Naive thymus-derived CD4-positive, alpha-beta T cell (primary cell): ENCODE measurements around the gene PPM1G. TPM values are rescaled to one million over a fixed set of nuclear protein-coding genes. Genes with fewer than 3 reads are reported as not detected.

Experiments
- ATAC-seq: fragments of 150-1000 bp; cut with Tn5 transposase; 2 replicates; pipeline ENCODE4 v1.10.0; 2021; ENCODE audit warnings: mild to moderate bottlenecking, moderate library complexity
- CTCF ChIA-PET: fragments of 350-600 bp; sonication (Branson Sonifier 250); formaldehyde crosslinking; loops from one replicate; lab custom pipeline; 2021; ENCODE audit warnings: antibody characterized with exemption; lab: Charles Lee
- POLR2A ChIA-PET: fragments of 350-600 bp; sonication (Branson Sonifier 250); formaldehyde crosslinking; loops from one replicate; lab custom pipeline; 2021; ENCODE audit warnings: antibody characterized with exemption, inconsistent platforms; lab: Charles Lee
- DNase-seq, 9 donors: peaks; one replicate each; pipeline versions ENCODE4 v3.0.0 to v3.0.0-alpha.2; 2020 to 2022; ENCODE audit warnings: mixed read lengths in 1 of 9
- H3K27ac ChIP-seq: one replicate; pipeline ENCODE4 v1.7.0; 2013; ENCODE audit warnings: mild to moderate bottlenecking, low read depth, low read length, moderate library complexity
- H3K27me3 ChIP-seq, 2 donors: one replicate each; pipeline ENCODE4 v1.7.0; 2013; ENCODE audit warnings: low read length in 2 of 2, mild to moderate bottlenecking in 2 of 2, moderate library complexity in 2 of 2; ENCODE audit not compliant: control insufficient read depth in 2 of 2, insufficient read depth in 2 of 2
- H3K36me3 ChIP-seq, 3 experiments: 1 replicate in 2 of 3; 2 replicates in 1 of 3; pipeline ENCODE4 v1.7.0; 2013; ENCODE audit warnings: low read length in 3 of 3, mild to moderate bottlenecking in 3 of 3, moderate library complexity in 1 of 3; ENCODE audit not compliant: insufficient read depth in 3 of 3, control insufficient read depth in 2 of 3
- H3K4me1 ChIP-seq, 2 donors: one replicate each; pipeline ENCODE4 v1.7.0; 2013; ENCODE audit warnings: low read length in 2 of 2, mild to moderate bottlenecking in 2 of 2, moderate library complexity in 1 of 2; ENCODE audit not compliant: control insufficient read depth in 2 of 2, insufficient read depth in 2 of 2
- H3K4me3 ChIP-seq: 2 replicates; pipeline ENCODE4 v1.7.0; 2013; ENCODE audit warnings: mild to moderate bottlenecking, low read length
- H3K9me3 ChIP-seq, 3 experiments: 1 replicate in 2 of 3; 2 replicates in 1 of 3; pipeline ENCODE4 v1.7.0; 2013; ENCODE audit warnings: low read length in 3 of 3; ENCODE audit not compliant: control insufficient read depth in 2 of 3
- H3K27ac Mint-ChIP-seq, 9 donors: one replicate each; pipeline ENCODE4 v1.8.0; 2020 to 2022; ENCODE audit warnings: mixed read lengths in 9 of 9, mild to moderate bottlenecking in 8 of 9, moderate library complexity in 5 of 9, inconsistent platforms in 2 of 9
- H3K27me3 Mint-ChIP-seq, 5 donors: one replicate each; pipeline ENCODE4 v1.8.0; 2021 to 2022; ENCODE audit warnings: mixed read lengths in 5 of 5, mild to moderate bottlenecking in 1 of 5
- H3K36me3 Mint-ChIP-seq, 5 donors: one replicate each; pipeline ENCODE4 v1.8.0; 2020 to 2022; ENCODE audit warnings: mixed read lengths in 5 of 5, mild to moderate bottlenecking in 3 of 5, inconsistent platforms in 1 of 5
- H3K4me1 Mint-ChIP-seq, 7 donors: one replicate each; pipeline ENCODE4 v1.8.0; 2020 to 2022; ENCODE audit warnings: mixed read lengths in 7 of 7, mild to moderate bottlenecking in 3 of 7, inconsistent platforms in 1 of 7
- H3K4me3 Mint-ChIP-seq, 10 donors: one replicate each; pipeline ENCODE4 v1.8.0; 2020 to 2022; ENCODE audit warnings: mild to moderate bottlenecking in 10 of 10, mixed read lengths in 10 of 10, moderate library complexity in 6 of 10, inconsistent platforms in 2 of 10
- H3K9me3 Mint-ChIP-seq, 11 donors: one replicate each; pipeline ENCODE4 v1.8.0; 2020 to 2022; ENCODE audit warnings: mixed read lengths in 11 of 11, mild to moderate bottlenecking in 4 of 11, inconsistent platforms in 1 of 11, moderate library complexity in 1 of 11
- intact Hi-C, 2 donors: fragments of 100-400 bp; cut with micrococcal nuclease; formaldehyde crosslinking; loops; one replicate each; pipeline ENCODE4 v1.15.1; 2023
- polyA plus RNA-seq, 2 donors: library from polyadenylated mRNA; unstranded; fragments of 300-500 nt; fragmentation: Illumina TruSeq; gene quantifications; one replicate each; pipeline ENCODE4 v1.2.3, GENCODE V29; 2021
- total RNA-seq, 6 experiments: library from RNA in 5 of 6; stranded (reverse) in 5 of 6; gene quantifications; 1 replicate in 5 of 6; 2 replicates in 1 of 6; pipeline ENCODE4 v1.2.3 and lab custom pipeline; 2021 to 2026

Gene PPM1G
- total and polyA plus RNA-seq, 7 experiments from 2014 or later: 39.5 to 107 (median 51.6) TPM

- peaks cover 30 to 49% (median 39%) of the 10 kb centered on the region in 7 donors for H3K4me1 Mint-ChIP-seq
- POLR2A ChIA-PET: interaction anchor here (5.8 to 10.6 kb wide), 2 partner anchors 17 to 50 kb away, joined by 40 to 65 read pairs; partner anchors contain the start of genes GTF3C2 and MPV17
Measured at GRCh38 chr2:27373567-27373966, 35.8 kb downstream of the PPM1G start.

GRCh38 chr2:27372937-27373336, 36.5 kb downstream of the PPM1G start:
- no peak for DNase-seq
- Mint-ChIP-seq H3K4me3 (peak overlapping the region in 9 of 10 donors; percentile 10 to 99 (median 50)), H3K9me3 (no peaks in the 10 kb centered on the region), H3K27ac (peak overlapping the region in 7 of 9 donors; percentile 8 to 95 (median 79)), H3K4me1 (peaks cover 31 to 52% (median 43%) of the 10 kb centered on the region in 7 donors), H3K36me3 (peaks cover 4 to 39% (median 19%) of the 10 kb centered on the region in 5 donors), H3K27me3 (no peaks in the 10 kb centered on the region)
- ChIA-PET CTCF (interaction anchor here (1.4 kb wide), 1 partner anchor 16 kb away, joined by 4 read pairs; the partner anchor contains the start of gene GTF3C2), POLR2A (interaction anchor here (4.5 to 10.6 kb wide), 4 partner anchors 7 to 57 kb away, joined by 40 to 67 read pairs (median 55); partner anchors contain the start of genes GTF3C2, MPV17, NRBP1 and ZNF513)
- no peak overlapping the region for H3K4me3 ChIP-seq
- H3K27me3 ChIP-seq: no peaks in the 10 kb centered on the region
- H3K4me1 ChIP-seq: peaks cover 29 to 30% of the 10 kb centered on the region in 2 donors
- ATAC-seq: no peak
- intact Hi-C loops: loop anchor here in 1 of 2 donors (5.0 kb wide), 1 partner anchor 156 kb away; the partner anchor contains the start of gene CAD
- peaks cover 14 to 65% (median 39%) of the 10 kb centered on the region in 3 experiments for H3K36me3 ChIP-seq
- no peaks in the 10 kb centered on the region for H3K9me3 ChIP-seq
- H3K27ac ChIP-seq: peak overlapping the region; percentile 93

More at GRCh38 chr2:27373567-27373966, 35.8 kb downstream of the PPM1G start:
- intact Hi-C loops: loop anchor here in 1 of 2 donors (5.0 kb wide), 1 partner anchor 156 kb away; the partner anchor contains the start of gene CAD
- Histone ChIP-seq H3K27ac (no peak overlapping the region), H3K9me3 (no peaks in the 10 kb centered on the region), H3K36me3 (peaks cover 8 to 69% (median 36%) of the 10 kb centered on the region in 3 experiments), H3K4me1 (peaks cover 26 to 27% of the 10 kb centered on the region in 2 donors), H3K4me3 (no peak overlapping the region), H3K27me3 (no peaks in the 10 kb centered on the region)
- CTCF ChIA-PET: no interaction called here
- Mint-ChIP-seq H3K4me3 (no peak overlapping the region), H3K36me3 (peaks cover 4 to 39% (median 19%) of the 10 kb centered on the region in 5 donors), H3K9me3 (no peaks in the 10 kb centered on the region), H3K27ac (peak overlapping the region in 3 of 9 donors; percentile 30 to 79 (median 46)), H3K27me3 (no peaks in the 10 kb centered on the region)
- DNase-seq: no peak
- ATAC-seq: no peak

GRCh38 chr2:27370816-27371620, 38.4 kb downstream of the PPM1G start:
- no peaks in the 10 kb centered on the region for H3K27me3 ChIP-seq
- DNase-seq: peak in 3 of 9 donors; percentile 16 to 45 (median 33)
- intact Hi-C loops: loop anchor here (1.0 to 5.0 kb wide), 23 partner anchors 9 to 586 kb away; partner anchors contain the start of genes CAD (in 2 of the 2), IFT172 (in 2 of the 2), MPV17 (in 2 of the 2) and NRBP1 (in 2 of the 2)
- H3K4me1 Mint-ChIP-seq: peaks cover 31 to 53% (median 46%) of the 10 kb centered on the region in 7 donors
- no peaks in the 10 kb centered on the region for H3K9me3 ChIP-seq
- peaks cover 29 to 30% of the 10 kb centered on the region in 2 donors for H3K4me1 ChIP-seq
- H3K9me3 Mint-ChIP-seq: no peaks in the 10 kb centered on the region
- H3K27ac ChIP-seq: peak overlapping the region; percentile 93
- peaks cover 4 to 29% (median 26%) of the 10 kb centered on the region in 5 donors for H3K36me3 Mint-ChIP-seq
- peak; percentile 8 for ATAC-seq
- peak overlapping the region; percentile 94 for H3K4me3 ChIP-seq
- H3K36me3 ChIP-seq: peaks cover 27 to 65% (median 41%) of the 10 kb centered on the region in 3 experiments
- ChIA-PET POLR2A (interaction anchor here (0.6 to 10.6 kb wide), 13 partner anchors 9 to 519 kb away, joined by 3 to 67 read pairs (median 5); partner anchors contain the start of genes AGBL5, GPN1, GTF3C2 and MPV17), CTCF (interaction anchor here (0.6 to 3.0 kb wide), 3 partner anchors 9 to 312 kb away, joined by 3 to 10 read pairs (median 5); partner anchors contain the start of gene ZNF513)
- H3K4me3 Mint-ChIP-seq: peak overlapping the region; percentile 85 to 100 (median 96)
- H3K27ac Mint-ChIP-seq: peak overlapping the region; percentile 81 to 98 (median 94)
- no peaks in the 10 kb centered on the region for H3K27me3 Mint-ChIP-seq

- Mint-ChIP-seq H3K36me3 (peaks cover 4 to 28% (median 26%) of the 10 kb centered on the region in 5 donors), H3K27ac (peak within 1 kb of the TSS; percentile 81 to 99 (median 95)), H3K9me3 (no peaks in the 10 kb centered on the region), H3K27me3 (no peaks in the 10 kb centered on the region), H3K4me3 (peak within 1 kb of the TSS; percentile 85 to 100 (median 96)), H3K4me1 (peaks cover 29 to 53% (median 46%) of the 10 kb centered on the region in 7 donors)
- ChIA-PET POLR2A (interaction anchor here (0.7 to 10.6 kb wide), 11 partner anchors 10 to 319 kb away, joined by 3 to 67 read pairs (median 7); partner anchors contain the start of genes AGBL5, CCDC121, GPN1 and GTF3C2), CTCF (interaction anchor here (0.7 to 3.0 kb wide), 4 partner anchors 10 to 61 kb away, joined by 3 to 10 read pairs (median 4); partner anchors contain the start of gene ZNF513)
- Histone ChIP-seq H3K27ac (peak within 1 kb of the TSS; percentile 93), H3K4me1 (peaks cover 29 to 30% of the 10 kb centered on the region in 2 donors), H3K9me3 (no peaks in the 10 kb centered on the region), H3K4me3 (peak within 1 kb of the TSS; percentile 94), H3K36me3 (peaks cover 27 to 63% (median 34%) of the 10 kb centered on the region in 3 experiments), H3K27me3 (no peaks in the 10 kb centered on the region)
- ATAC-seq (peak; percentile 96), DNase-seq (peak; percentile 96 to 100 (median 99))
- intact Hi-C loops: loop anchor here (1.0 to 5.0 kb wide), 23 partner anchors 10 to 585 kb away; partner anchors contain the start of genes CAD (in 2 of the 2), IFT172 (in 2 of the 2), MPV17 (in 2 of the 2) and NRBP1 (in 2 of the 2)
Measured at GRCh38 chr2:27370026-27370815, 39.2 kb downstream of the PPM1G start, which contains the start of the genes EIF2B4 and SNX17. Gene EIF2B4 (minus strand): TSS chr2:27370338. CDS start chr2:27370314, 24 bp downstream. Gene SNX17 (plus strand): TSS chr2:27370616. CDS start chr2:27370744, 128 bp downstream.

GRCh38 chr2:27369471-27370025, 39.8 kb downstream of the PPM1G start:
- peaks cover 24 to 61% (median 30%) of the 10 kb centered on the region in 3 experiments for H3K36me3 ChIP-seq
- peaks cover 29 to 30% of the 10 kb centered on the region in 2 donors for H3K4me1 ChIP-seq
- Mint-ChIP-seq H3K4me1 (peaks cover 29 to 53% (median 43%) of the 10 kb centered on the region in 7 donors), H3K4me3 (peak overlapping the region; percentile 85 to 100 (median 94)), H3K36me3 (peaks cover 2 to 30% (median 25%) of the 10 kb centered on the region in 5 donors), H3K9me3 (no peaks in the 10 kb centered on the region), H3K27me3 (no peaks in the 10 kb centered on the region), H3K27ac (peak overlapping the region; percentile 60 to 99 (median 91))
- DNase-seq: no peak
- peak overlapping the region; percentile 94 for H3K4me3 ChIP-seq
- POLR2A ChIA-PET: interaction anchor here (0.7 to 10.6 kb wide), 9 partner anchors 9 to 259 kb away, joined by 3 to 67 read pairs (median 18); partner anchors contain the start of genes CCDC121, GPN1, GTF3C2 and MPV17
- H3K27ac ChIP-seq: peak overlapping the region; percentile 88
- no peaks in the 10 kb centered on the region for H3K27me3 ChIP-seq
- intact Hi-C loops: loop anchor here (1.0 to 5.0 kb wide), 23 partner anchors 11 to 584 kb away; partner anchors contain the start of genes CAD (in 2 of the 2), IFT172 (in 2 of the 2), MPV17 (in 2 of the 2) and NRBP1 (in 2 of the 2)
- no peaks in the 10 kb centered on the region for H3K9me3 ChIP-seq
- CTCF ChIA-PET: interaction anchor here (0.7 to 3.0 kb wide), 4 partner anchors 10 to 61 kb away, joined by 3 to 10 read pairs (median 4); partner anchors contain the start of gene ZNF513
- no peak for ATAC-seq
